ENCODE results near the gene ZNF189.

DNA sequence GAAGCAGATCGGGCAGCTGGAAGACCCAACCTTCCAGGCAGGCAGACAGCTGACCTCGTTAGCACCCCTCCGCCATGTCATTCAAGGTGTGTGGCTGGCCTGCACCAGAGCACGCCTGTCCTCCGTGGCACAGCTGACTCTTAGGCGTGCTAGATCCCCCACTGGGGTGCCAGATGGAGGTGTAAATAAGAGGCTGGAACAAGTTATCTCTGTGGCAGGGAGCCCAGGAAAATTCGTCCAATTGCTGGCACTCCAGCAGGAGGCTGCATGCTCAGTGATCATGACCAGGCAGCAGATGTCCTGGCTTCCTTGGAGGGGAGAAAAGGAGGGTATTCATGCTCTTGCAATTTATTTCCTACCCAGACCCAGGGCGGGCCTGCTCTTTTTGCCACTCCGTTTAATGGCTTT, 44.7 kb downstream of the ZNF189 start:
- TF ChIP-seq, protein P1, sequence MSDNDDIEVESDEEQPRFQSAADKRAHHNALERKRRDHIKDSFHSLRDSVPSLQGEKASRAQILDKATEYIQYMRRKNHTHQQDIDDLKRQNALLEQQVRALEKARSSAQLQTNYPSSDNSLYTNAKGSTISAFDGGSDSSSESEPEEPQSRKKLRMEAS (IDR thresholded peaks at IDR 0.05) = no peak
- TF ChIP-seq YY1 (IDR thresholded peaks at IDR 0.05; ENCODE audit: low read depth) (no peak), TAF1 (IDR thresholded peaks at IDR 0.05; ENCODE audit: low read depth) (no peak), EP300 (IDR thresholded peaks at IDR 0.05; ENCODE audit: borderline replicate concordance) (no peak), ZBTB7A (IDR thresholded peaks at IDR 0.05; ENCODE audit: low read depth) (no peak), CEBPB (IDR thresholded peaks at IDR 0.05) (no peak)
- TF ChIP-seq, protein P2, sequence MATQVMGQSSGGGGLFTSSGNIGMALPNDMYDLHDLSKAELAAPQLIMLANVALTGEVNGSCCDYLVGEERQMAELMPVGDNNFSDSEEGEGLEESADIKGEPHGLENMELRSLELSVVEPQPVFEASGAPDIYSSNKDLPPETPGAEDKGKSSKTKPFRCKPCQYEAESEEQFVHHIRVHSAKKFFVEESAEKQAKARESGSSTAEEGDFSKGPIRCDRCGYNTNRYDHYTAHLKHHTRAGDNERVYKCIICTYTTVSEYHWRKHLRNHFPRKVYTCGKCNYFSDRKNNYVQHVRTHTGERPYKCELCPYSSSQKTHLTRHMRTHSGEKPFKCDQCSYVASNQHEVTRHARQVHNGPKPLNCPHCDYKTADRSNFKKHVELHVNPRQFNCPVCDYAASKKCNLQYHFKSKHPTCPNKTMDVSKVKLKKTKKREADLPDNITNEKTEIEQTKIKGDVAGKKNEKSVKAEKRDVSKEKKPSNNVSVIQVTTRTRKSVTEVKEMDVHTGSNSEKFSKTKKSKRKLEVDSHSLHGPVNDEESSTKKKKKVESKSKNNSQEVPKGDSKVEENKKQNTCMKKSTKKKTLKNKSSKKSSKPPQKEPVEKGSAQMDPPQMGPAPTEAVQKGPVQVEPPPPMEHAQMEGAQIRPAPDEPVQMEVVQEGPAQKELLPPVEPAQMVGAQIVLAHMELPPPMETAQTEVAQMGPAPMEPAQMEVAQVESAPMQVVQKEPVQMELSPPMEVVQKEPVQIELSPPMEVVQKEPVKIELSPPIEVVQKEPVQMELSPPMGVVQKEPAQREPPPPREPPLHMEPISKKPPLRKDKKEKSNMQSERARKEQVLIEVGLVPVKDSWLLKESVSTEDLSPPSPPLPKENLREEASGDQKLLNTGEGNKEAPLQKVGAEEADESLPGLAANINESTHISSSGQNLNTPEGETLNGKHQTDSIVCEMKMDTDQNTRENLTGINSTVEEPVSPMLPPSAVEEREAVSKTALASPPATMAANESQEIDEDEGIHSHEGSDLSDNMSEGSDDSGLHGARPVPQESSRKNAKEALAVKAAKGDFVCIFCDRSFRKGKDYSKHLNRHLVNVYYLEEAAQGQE (IDR thresholded peaks at IDR 0.05; ENCODE audit: low read depth) = no peak
- TF ChIP-seq, protein P3, sequence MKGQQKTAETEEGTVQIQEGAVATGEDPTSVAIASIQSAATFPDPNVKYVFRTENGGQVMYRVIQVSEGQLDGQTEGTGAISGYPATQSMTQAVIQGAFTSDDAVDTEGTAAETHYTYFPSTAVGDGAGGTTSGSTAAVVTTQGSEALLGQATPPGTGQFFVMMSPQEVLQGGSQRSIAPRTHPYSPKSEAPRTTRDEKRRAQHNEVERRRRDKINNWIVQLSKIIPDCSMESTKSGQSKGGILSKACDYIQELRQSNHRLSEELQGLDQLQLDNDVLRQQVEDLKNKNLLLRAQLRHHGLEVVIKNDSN (IDR thresholded peaks at IDR 0.05) = no peak
